HepG2 (cell line): Measurements from ENCODE around the gene OAF. TPM values are rescaled to one million over a fixed set of nuclear protein-coding genes. Genes with fewer than 3 reads are reported as not detected.

ENCODE experiments used
- ATF6 ChIP-seq: sonication (generic); formaldehyde crosslinking; conservative IDR thresholded peaks from 2 replicates; pipeline ENCODE4 v1.4.0; 2020; ENCODE audit warnings: missing genetic modification reagents
- CBFB ChIP-seq: sonication (generic); formaldehyde crosslinking; IDR thresholded peaks from 2 replicates; pipeline ENCODE4 v1.4.0; 2020; ENCODE audit warnings: missing genetic modification reagents
- GATAD2A ChIP-seq: IDR thresholded peaks from 2 replicates; pipeline ENCODE4 v1.6.1; 2016
- GMEB1 ChIP-seq: sonication (generic); formaldehyde crosslinking; IDR thresholded peaks from 2 replicates; pipeline ENCODE4 v1.5.1; 2020; ENCODE audit warnings: missing genetic modification reagents, mild to moderate bottlenecking, borderline replicate concordance
- HMG20A ChIP-seq: IDR thresholded peaks from 2 replicates; pipeline ENCODE4 v1.6.1; 2016; ENCODE audit warnings: borderline replicate concordance
- HMGXB3 ChIP-seq: sonication (generic); formaldehyde crosslinking; IDR thresholded peaks from 2 replicates; pipeline ENCODE4 v1.4.0; 2020; ENCODE audit warnings: missing genetic modification reagents, borderline replicate concordance
- HMGXB4 ChIP-seq, 2 experiments: sonication (generic) in 1 of 2; formaldehyde crosslinking in 1 of 2; IDR thresholded peaks; 2 replicates each; pipeline versions ENCODE4 v1.4.0 to v1.6.1; 2018 to 2020; ENCODE audit warnings: missing genetic modification reagents in 2 of 2, borderline replicate concordance in 1 of 2, low read depth in 1 of 2, mild to moderate bottlenecking in 1 of 2, missing biosample characterization in 1 of 2
- RAD21 ChIP-seq: fragments of 450-650 bp; formaldehyde crosslinking; IDR thresholded peaks from 2 replicates; pipeline ENCODE4 v1.5.0; 2020; ENCODE audit warnings: mild to moderate bottlenecking
- RFXANK ChIP-seq: IDR thresholded peaks from 2 replicates; pipeline ENCODE4 v1.6.1; 2016
- TBL1XR1 ChIP-seq: fragments of 150-350 bp; IDR thresholded peaks from 2 replicates; pipeline ENCODE4 v1.6.1; 2014; ENCODE audit warnings: borderline replicate concordance, low read length; ENCODE audit not compliant: partially characterized antibody
- ZHX2 ChIP-seq, 2 experiments: sonication (generic) in 1 of 2; formaldehyde crosslinking in 1 of 2; IDR thresholded peaks; 2 replicates each; pipeline versions ENCODE4 v1.6.1 to v1.9.0; 2014 to 2022; ENCODE audit warnings: antibody characterized with exemption in 1 of 2, borderline replicate concordance in 1 of 2, inconsistent platforms in 1 of 2, low read depth in 1 of 2, missing genetic modification reagents in 1 of 2
- polyA plus RNA-seq, 8 experiments: library from polyadenylated mRNA; depleted of rRNA in 3 of 8; stranded (reverse) in 7 of 8; unstranded in 1 of 8; fragments of >200 nt; fragmentation: Illumina TruSeq in 4 of 8; extraction: Trizol in 4 of 8; gene quantifications; 2 replicates each; pipeline versions ENCODE4 v1.2.1 to v1.2.3, GENCODE V29; 2011 to 2016; ENCODE audit warnings: low read depth in 4 of 8, missing spikeins in 1 of 8, mixed read lengths in 1 of 8; ENCODE audit not compliant: insufficient read depth in 1 of 8
- total RNA-seq, 5 experiments: library from RNA; depleted of rRNA; stranded (reverse); fragments of >200 nt; fragmentation: Illumina TruSeq; extraction: Trizol; gene quantifications; 2 replicates each; pipeline ENCODE4 v1.2.3, GENCODE V29; 2016; ENCODE audit warnings: low read depth in 1 of 5

Gene OAF
- total and polyA plus RNA-seq, 2 of the 13 experiments (the other 11 are each of a cell fraction or from before 2014, with no cell fraction given), result 63.7 to 94.6 TPM

GRCh38 chr11:120184946-120185705 lies 25.7 kb upstream of the OAF start (continued):
- TF ChIP-seq ATF6 (CRISPR knock-in tag), result no peak
- peak; percentile 40 to 72 for TF ChIP-seq HMGXB4 (CRISPR knock-in tag; IDR thresholded peaks at IDR 0.05; ENCODE audit: borderline replicate concordance in 1 of 2, low read depth in 1 of 2)
- peak; percentile 49 for TF ChIP-seq GATAD2A (CRISPR knock-in tag)
- no peak for TF ChIP-seq RFXANK
- peak; percentile 38 for TF ChIP-seq RAD21
- TF ChIP-seq TBL1XR1, result peak; percentile 43
- peak; percentile 41; the same call in 1 of the 2 replicates for TF ChIP-seq HMG20A
- TF ChIP-seq ZHX2 (IDR thresholded peaks at IDR 0.05; ENCODE audit: low read depth), result no peak
- no peak for TF ChIP-seq ZHX2 (CRISPR knock-in tag; IDR thresholded peaks at IDR 0.05; ENCODE audit: borderline replicate concordance)
- TF ChIP-seq CBFB (CRISPR knock-in tag), result no peak
- TF ChIP-seq GMEB1, result no peak
- peak; percentile 47; the same call in 1 of the 2 replicates for TF ChIP-seq HMGXB3 (CRISPR knock-in tag)
